Spinal cord (tissue), 10 donors: ENCODE data around the gene BLOC1S4. TPM values are rescaled to one million over a fixed set of nuclear protein-coding genes. Genes with fewer than 3 reads are reported as not detected.

ENCODE experiments used
- DNase-seq, 6 donors: peaks; one replicate each; pipeline versions ENCODE4 v3.0.0 to v3.0.0-alpha.2; 2013 to 2015; ENCODE audit warnings: low spot score in 6 of 6, low read depth in 4 of 6
- H3K27ac ChIP-seq: one replicate; pipeline ENCODE4 v1.5.1; 2013; ENCODE audit warnings: low read depth, low read length, control low read depth
- H3K27me3 ChIP-seq: one replicate; pipeline ENCODE4 v1.6.1; 2013; ENCODE audit warnings: low read length; ENCODE audit not compliant: control insufficient read depth, insufficient read depth
- H3K36me3 ChIP-seq: one replicate; pipeline ENCODE4 v1.6.1; 2013; ENCODE audit warnings: low read length; ENCODE audit not compliant: control insufficient read depth, insufficient read depth
- H3K4me1 ChIP-seq: one replicate; pipeline ENCODE4 v1.6.1; 2013; ENCODE audit warnings: low read length; ENCODE audit not compliant: control insufficient read depth, insufficient read depth
- H3K4me3 ChIP-seq: one replicate; pipeline ENCODE4 v1.5.1; 2013; ENCODE audit warnings: low read depth, low read length, control low read depth
- H3K9me3 ChIP-seq: one replicate; pipeline ENCODE4 v1.6.1; 2013; ENCODE audit warnings: low read length; ENCODE audit not compliant: control insufficient read depth, insufficient read depth
- WGBS: methylation state at CpG from one replicate; pipeline ENCODE4 v1.1.5; 2013; ENCODE audit warnings: missing lambda C conversion rate; ENCODE audit not compliant: insufficient coverage; 5-methylcytosine and 5-hydroxymethylcytosine counted together
- polyA plus RNA-seq, 2 donors: library from polyadenylated mRNA; unstranded; fragments of 120-200 nt; gene quantifications; one replicate each; pipeline ENCODE4 v1.2.1, GENCODE V29; 2013; ENCODE audit not compliant: insufficient read length in 2 of 2
- total RNA-seq, 2 donors: library from RNA; depleted of rRNA in 1 of 2; stranded (reverse); fragments of 120-200 nt in 1 of 2; fragments of >200 nt in 1 of 2; gene quantifications; one replicate each; pipeline versions ENCODE4 v1.2.3 to v1.2.4, GENCODE V29; 2013 to 2014
- donor health status: healthy.

Gene BLOC1S4
- total and polyA plus RNA-seq, 4 donors: 6.5 to 14.1 (median 11.9) TPM

GRCh38 chr4:6749340-6750171 is 33.6 kb downstream of the BLOC1S4 start:
- Histone ChIP-seq H3K4me1 (peaks cover 27% of the 10 kb centered on the region), H3K4me3 (no peak overlapping the region), H3K9me3 (no peaks in the 10 kb centered on the region), H3K36me3 (no peaks in the 10 kb centered on the region), H3K27me3 (no peaks in the 10 kb centered on the region), H3K27ac (no peak overlapping the region)
- 58% methylated on average over 25 of the region's 25 CpGs for WGBS
- peak in 1 of 6 donors; percentile 27 for DNase-seq

GRCh38 chr4:6750286-6751221 is 34.6 kb downstream of the BLOC1S4 start:
- Histone ChIP-seq H3K36me3 (no peaks in the 10 kb centered on the region), H3K4me1 (peaks cover 27% of the 10 kb centered on the region), H3K27ac (no peak overlapping the region), H3K9me3 (no peaks in the 10 kb centered on the region), H3K27me3 (no peaks in the 10 kb centered on the region), H3K4me3 (no peak overlapping the region)
- WGBS: 84% methylated on average over 23 of the region's 23 CpGs
- DNase-seq: no peak

- H3K4me1 ChIP-seq: peaks cover 24% of the 10 kb centered on the region
- H3K36me3 ChIP-seq: no peaks in the 10 kb centered on the region
- H3K27me3 ChIP-seq: no peaks in the 10 kb centered on the region
- H3K4me3 ChIP-seq: no peak overlapping the region
- no peak for DNase-seq
- WGBS: 58% methylated on average over 7 of the region's 18 CpGs
- H3K27ac ChIP-seq: no peak overlapping the region
- H3K9me3 ChIP-seq: no peaks in the 10 kb centered on the region
Measured at GRCh38 chr4:6751611-6752485, 35.9 kb downstream of the BLOC1S4 start.

GRCh38 chr4:6752486-6752829 is 36.5 kb downstream of the BLOC1S4 start:
- Histone ChIP-seq H3K27me3 (no peaks in the 10 kb centered on the region), H3K4me3 (no peak overlapping the region), H3K9me3 (no peaks in the 10 kb centered on the region), H3K4me1 (peaks cover 18% of the 10 kb centered on the region), H3K27ac (no peak overlapping the region), H3K36me3 (no peaks in the 10 kb centered on the region)
- no peak for DNase-seq
- 87% methylated on average over 6 of the region's 6 CpGs for WGBS

GRCh38 chr4:6753103-6753560 is 37.2 kb downstream of the BLOC1S4 start:
- Histone ChIP-seq H3K9me3 (no peaks in the 10 kb centered on the region), H3K4me3 (no peak overlapping the region), H3K36me3 (no peaks in the 10 kb centered on the region), H3K27me3 (no peaks in the 10 kb centered on the region), H3K4me1 (peaks cover 13% of the 10 kb centered on the region), H3K27ac (no peak overlapping the region)
- no peak for DNase-seq
- 63% methylated on average over 18 of the region's 18 CpGs for WGBS

- peaks cover 10% of the 10 kb centered on the region for H3K4me1 ChIP-seq
- H3K27ac ChIP-seq: no peak overlapping the region
Measured at GRCh38 chr4:6753891-6754290, 37.9 kb downstream of the BLOC1S4 start.

GRCh38 chr4:6754481-6755087 is 38.6 kb downstream of the BLOC1S4 start:
- WGBS: no CpG with 5 or more reads among the region's 3 CpGs
- H3K36me3 ChIP-seq: no peaks in the 10 kb centered on the region
- H3K4me1 ChIP-seq: peaks cover 3% of the 10 kb centered on the region
- no peak overlapping the region for H3K27ac ChIP-seq
- H3K4me3 ChIP-seq: no peak overlapping the region
- no peak for DNase-seq
- H3K27me3 ChIP-seq: no peaks in the 10 kb centered on the region
- no peaks in the 10 kb centered on the region for H3K9me3 ChIP-seq

More at GRCh38 chr4:6753891-6754290, 37.9 kb downstream of the BLOC1S4 start:
- 98% methylated on average over 8 of the region's 9 CpGs for WGBS
- DNase-seq: no peak
- H3K27me3 ChIP-seq: no peaks in the 10 kb centered on the region
- H3K9me3 ChIP-seq: no peaks in the 10 kb centered on the region
- H3K4me3 ChIP-seq: no peak overlapping the region
- H3K36me3 ChIP-seq: no peaks in the 10 kb centered on the region

- Histone ChIP-seq H3K36me3 (no peaks in the 10 kb centered on the region), H3K27ac (no peak overlapping the region), H3K27me3 (no peaks in the 10 kb centered on the region), H3K4me3 (no peak overlapping the region), H3K4me1 (no peaks in the 10 kb centered on the region), H3K9me3 (no peaks in the 10 kb centered on the region)
- WGBS: 83% methylated on average over 2 of the region's 5 CpGs
- no peak for DNase-seq
Measured at GRCh38 chr4:6755088-6755753, 39.2 kb downstream of the BLOC1S4 start.
